ENCODE results near the gene GYG2.

Gene GYG2

GRCh38 chrX:2819345-2820135 lies 9.2 kb upstream of the GYG2 start:
- no peak for DNase-seq

- no peak for DNase-seq
Observed at GRCh38 chrX:2820136-2820771, 8.5 kb upstream of the GYG2 start.

- DNase-seq = no peak
Observed at GRCh38 chrX:2823795-2824386, 4.8 kb upstream of the GYG2 start.

GRCh38 chrX:2824886-2825285 lies 3.8 kb upstream of the GYG2 start:
- DNase-seq = no peak

GRCh38 chrX:2828959-2829411 lies 255 bp downstream of the GYG2 start:
- no peak for DNase-seq

- no peak for DNase-seq
Observed at GRCh38 chrX:2829469-2830246, 928 bp downstream of the GYG2 start.

GRCh38 chrX:2831471-2832228 lies 2.9 kb downstream of the GYG2 start:
- no peak for DNase-seq

- no peak for DNase-seq
Observed at GRCh38 chrX:2837961-2838360, 9.2 kb downstream of the GYG2 start.

GRCh38 chrX:2840961-2841360 lies 12.2 kb downstream of the GYG2 start:
- DNase-seq = no peak

DNA sequence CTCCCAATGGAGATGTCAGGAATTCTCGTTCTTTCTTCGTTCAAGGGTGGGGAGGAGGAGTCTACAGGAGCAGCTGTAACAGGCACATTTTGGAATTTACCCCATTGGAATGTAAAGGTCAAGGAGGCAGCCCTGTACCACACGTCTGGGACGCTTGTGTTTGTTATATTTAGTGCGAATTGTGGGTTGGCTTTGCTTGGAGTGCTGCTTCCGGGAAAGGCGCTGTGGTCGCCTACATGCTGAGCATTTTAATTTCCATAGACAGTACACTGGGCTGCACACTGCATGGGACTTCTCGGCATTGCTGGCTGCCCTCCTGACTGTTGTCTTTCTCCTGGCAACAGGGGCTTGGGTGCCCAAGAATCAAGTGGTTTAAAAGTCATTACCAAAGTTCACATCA lies 12.8 kb downstream of the GYG2 start:
- DNase-seq = no peak

- DNase-seq = no peak
Observed at GRCh38 chrX:2846992-2847391, 18.3 kb downstream of the GYG2 start.

DNA sequence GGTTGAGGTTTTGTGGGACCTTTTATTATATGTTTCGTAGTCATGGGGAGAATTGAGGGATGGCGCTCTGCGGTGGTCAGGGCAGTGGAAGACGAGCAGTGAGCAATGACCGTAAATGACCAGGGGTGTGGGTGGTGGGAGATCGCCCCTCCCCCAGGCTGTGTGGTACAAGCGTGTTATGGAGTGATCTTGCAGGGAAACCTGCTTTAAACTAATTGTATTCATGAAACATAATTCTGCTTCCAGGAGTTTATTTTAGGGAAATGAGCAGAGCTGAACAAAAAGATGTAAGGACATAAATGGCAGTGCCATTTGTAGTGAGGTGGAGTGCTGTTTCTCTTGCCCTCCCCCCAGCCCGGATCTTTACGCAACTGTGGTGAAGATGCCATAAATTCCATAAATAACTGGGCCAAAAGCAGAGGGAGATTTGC lies 20.2 kb downstream of the GYG2 start:
- no peak for DNase-seq

DNA sequence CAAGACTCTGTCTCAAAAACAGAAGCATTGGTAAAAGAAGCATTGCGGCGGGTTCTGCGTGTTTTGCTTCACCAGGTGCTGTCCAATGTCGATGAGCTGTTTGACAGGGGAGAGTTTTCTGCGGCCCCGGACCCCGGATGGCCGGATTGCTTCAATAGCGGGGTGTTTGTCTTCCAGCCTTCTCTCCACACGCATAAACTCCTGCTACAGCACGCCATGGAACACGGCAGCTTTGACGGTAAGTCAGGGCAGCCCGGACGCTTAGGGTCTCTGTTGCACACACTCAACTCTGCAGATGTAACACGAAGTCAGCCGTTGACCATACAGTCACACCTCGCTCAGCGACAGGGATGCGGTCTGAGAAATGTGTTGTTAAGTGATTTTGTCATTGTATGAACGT lies 26.2 kb downstream of the GYG2 start:
- no peak for DNase-seq

GRCh38 chrX:2855761-2856160 lies 27.0 kb downstream of the GYG2 start:
- no peak for DNase-seq

- DNase-seq = no peak
Observed at GRCh38 chrX:2857566-2857965, 28.8 kb downstream of the GYG2 start.

GRCh38 chrX:2859197-2859797 lies 30.6 kb downstream of the GYG2 start:
- no peak for DNase-seq

GRCh38 chrX:2862404-2862803 lies 33.7 kb downstream of the GYG2 start:
- no peak for DNase-seq

- no peak for DNase-seq
Observed at GRCh38 chrX:2863646-2864045, 34.9 kb downstream of the GYG2 start.

- no peak for DNase-seq
Observed at GRCh38 chrX:2867206-2867605, 38.5 kb downstream of the GYG2 start.

DNA sequence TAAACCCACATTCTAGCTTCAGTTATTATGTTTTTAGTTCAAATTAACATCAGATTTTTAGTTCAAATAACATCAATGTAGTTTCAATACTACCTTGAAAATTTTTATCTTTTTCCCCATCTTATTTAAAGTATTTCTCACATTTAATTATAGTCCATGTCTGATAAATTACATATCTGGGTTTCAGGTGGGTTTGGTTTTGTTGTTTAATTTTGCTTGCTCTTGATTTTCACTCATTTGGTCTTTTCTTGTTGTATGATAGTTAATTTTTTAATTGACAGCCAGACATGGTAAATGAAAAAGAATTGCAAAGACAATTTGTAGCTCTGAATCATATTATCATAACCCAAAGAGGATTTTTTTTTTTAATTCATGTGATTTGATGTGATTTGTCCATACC lies 41.9 kb downstream of the GYG2 start:
- no peak for DNase-seq

DNA sequence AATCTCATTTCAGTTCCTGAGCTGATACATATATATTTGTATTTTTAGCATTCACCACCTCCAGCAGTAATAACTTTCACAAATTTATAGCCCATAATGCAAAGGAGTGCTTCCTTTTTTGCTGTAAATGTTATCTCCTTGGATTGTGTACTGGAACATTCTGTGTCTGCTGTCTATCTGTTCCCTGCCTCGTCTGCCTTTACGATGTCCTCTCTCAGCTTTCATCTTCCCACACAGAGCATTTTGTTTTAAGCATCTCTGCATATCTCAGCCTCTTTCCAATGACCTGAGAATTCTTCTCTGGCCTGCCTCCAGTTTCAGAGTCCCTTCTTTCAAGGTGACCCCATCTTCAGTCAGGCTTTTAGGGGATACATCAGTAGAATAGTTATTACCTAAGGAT lies 43.1 kb downstream of the GYG2 start:
- no peak for DNase-seq

- no peak for DNase-seq
Observed at GRCh38 chrX:2872671-2873277, 44.0 kb downstream of the GYG2 start.
